ENCODE data around the gene MT1F.

DNA sequence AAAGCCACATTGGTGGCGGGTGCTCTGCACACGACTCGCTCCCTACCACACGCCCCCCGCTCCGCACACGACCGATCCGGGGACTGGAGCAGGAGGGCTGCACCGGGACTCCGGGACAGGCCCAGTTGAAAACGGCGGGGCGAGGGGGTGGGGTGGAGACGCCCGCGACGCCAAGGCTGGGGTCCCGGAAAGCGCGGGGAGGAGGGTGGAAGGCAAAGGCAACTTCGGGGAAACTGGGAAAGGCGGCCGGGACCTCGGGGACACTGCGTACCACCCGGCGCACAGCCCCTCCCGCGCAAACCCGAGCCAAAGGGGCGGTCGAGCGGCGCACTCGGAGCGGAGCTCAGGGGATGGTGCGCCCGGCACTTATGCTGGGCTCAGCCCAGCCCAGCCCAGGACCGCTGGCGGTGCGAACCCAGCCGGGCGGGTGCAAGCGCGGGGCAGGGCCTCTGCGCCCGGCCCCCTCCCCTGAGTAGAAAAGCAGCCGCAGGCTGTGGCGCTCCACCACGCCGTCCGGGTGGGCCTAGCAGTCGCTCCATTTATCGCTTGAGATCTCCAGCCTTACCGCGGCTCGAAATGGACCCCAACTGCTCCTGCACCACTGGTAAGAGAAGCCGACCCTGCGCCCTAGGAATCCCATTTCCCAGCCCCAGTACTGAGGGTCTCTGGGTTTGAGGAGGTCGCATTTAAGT, 25.5 kb upstream of the MT1F start, which contains the start of gene MT1M:
- TF ChIP-seq CTCF (IDR thresholded peaks at IDR 0.05; ENCODE audit: borderline replicate concordance, extremely low read depth, low read length, poor library complexity, severe bottlenecking) (no peak), EZH2 (IDR thresholded peaks at IDR 0.05; ENCODE audit: borderline replicate concordance, low read depth, low read length, severe bottlenecking) (no peak)
